GM23338 (cell line): ENCODE measurements around the gene FARP1. TPM values are rescaled to one million over a fixed set of nuclear protein-coding genes. Genes with fewer than 3 reads are reported as not detected.

Experiments
- ATAC-seq: fragments of 200-7000 bp; cut with Tn5 transposase; 3 replicates; pipeline ENCODE4 v1.9.1; 2020
- DNase-seq: peaks from one replicate; pipeline ENCODE4 v3.0.0-alpha.2; 2015; ENCODE audit warnings: low spot score
- H2AFZ ChIP-seq: fragments of 200-600 bp; sonication (generic); 2 replicates; pipeline ENCODE4 v1.8.0; 2016; ENCODE audit warnings: antibody characterized with exemption, mild to moderate bottlenecking, moderate library complexity
- H3F3A ChIP-seq: fragments of 200-600 bp; sonication (generic); replicated peaks from 2 replicates; pipeline ENCODE4 v1.8.0; 2017; ENCODE audit warnings: antibody characterized with exemption, mixed run types, low read depth
- H3K27ac ChIP-seq: fragments of 200-600 bp; sonication (generic); 2 replicates; pipeline ENCODE4 v1.6.1; 2016; ENCODE audit warnings: low read depth
- H3K27me3 ChIP-seq: fragments of 200-600 bp; sonication (generic); 2 replicates; pipeline ENCODE4 v1.8.0; 2016; ENCODE audit warnings: mild to moderate bottlenecking, mixed run types, moderate library complexity; ENCODE audit not compliant: insufficient read depth
- H3K36me3 ChIP-seq: fragments of 200-600 bp; sonication (generic); 2 replicates; pipeline ENCODE4 v1.8.0; 2016; ENCODE audit warnings: mild to moderate bottlenecking; ENCODE audit not compliant: insufficient read depth
- H3K4me1 ChIP-seq: fragments of 200-600 bp; sonication (generic); 2 replicates; pipeline ENCODE4 v1.8.0; 2016; ENCODE audit warnings: mild to moderate bottlenecking, moderate library complexity; ENCODE audit not compliant: insufficient read depth
- H3K4me2 ChIP-seq: fragments of 200-600 bp; sonication (generic); 2 replicates; pipeline ENCODE4 v1.7.1; 2017; ENCODE audit warnings: mixed run types
- H3K4me3 ChIP-seq: fragments of 200-600 bp; sonication (generic); 2 replicates; pipeline ENCODE4 v1.6.1; 2016; ENCODE audit warnings: mixed run types
- H3K79me2 ChIP-seq: fragments of 200-600 bp; sonication (generic); replicated peaks from 2 replicates; pipeline ENCODE4 v1.8.0; 2017; ENCODE audit warnings: mild to moderate bottlenecking; ENCODE audit not compliant: insufficient read depth
- H3K9me2 ChIP-seq: fragments of 200-600 bp; sonication (generic); 2 replicates; pipeline ENCODE4 v1.8.0; 2017; ENCODE audit not compliant: insufficient read depth
- H4K20me1 ChIP-seq: fragments of 200-600 bp; sonication (generic); replicated peaks from 2 replicates; pipeline ENCODE4 v1.8.0; 2017; ENCODE audit warnings: mild to moderate bottlenecking; ENCODE audit not compliant: insufficient read depth
- H3K27ac Mint-ChIP-seq: 2 replicates; pipeline ENCODE4 v1.8.0; 2020; ENCODE audit warnings: inconsistent platforms, mild to moderate bottlenecking, moderate library complexity, mixed read lengths
- H3K27me3 Mint-ChIP-seq: 3 replicates; pipeline ENCODE4 v1.8.0; 2022; ENCODE audit warnings: low read depth, mild to moderate bottlenecking, moderate library complexity, mixed read lengths, inconsistent platforms; ENCODE audit not compliant: insufficient read depth, poor library complexity
- H3K36me3 Mint-ChIP-seq: 3 replicates; pipeline ENCODE4 v1.8.0; 2021; ENCODE audit warnings: low read depth, mild to moderate bottlenecking, inconsistent platforms, moderate library complexity, mixed read lengths
- H3K4me1 Mint-ChIP-seq: 3 replicates; pipeline ENCODE4 v1.8.0; 2020; ENCODE audit warnings: mild to moderate bottlenecking, inconsistent platforms, mixed read lengths
- H3K4me3 Mint-ChIP-seq: 3 replicates; pipeline ENCODE4 v1.8.0; 2021; ENCODE audit warnings: moderate library complexity, mild to moderate bottlenecking, inconsistent platforms, mixed read lengths
- H3K9me3 Mint-ChIP-seq: 3 replicates; pipeline ENCODE4 v1.8.0; 2020; ENCODE audit warnings: moderate library complexity, mild to moderate bottlenecking, inconsistent platforms, mixed read lengths
- CREB1 ChIP-seq: fragments of 250-450 bp; sonication (Bioruptor Pico); IDR thresholded peaks from 2 replicates; pipeline ENCODE4 v1.5.0; 2020; ENCODE audit warnings: low read depth, mild to moderate bottlenecking, moderate library complexity
- JUNB ChIP-seq: IDR thresholded peaks from one replicate; pipeline ENCODE4 v1.6.1; 2016; ENCODE audit warnings: antibody characterized with exemption; ENCODE audit not compliant: unreplicated experiment
- STAT1 ChIP-seq: IDR thresholded peaks from one replicate; pipeline ENCODE4 v1.6.1; 2016; ENCODE audit warnings: antibody characterized with exemption; ENCODE audit not compliant: unreplicated experiment
- ZNF114 ChIP-seq: fragments of 250-450 bp; sonication (Bioruptor Pico); IDR thresholded peaks from 2 replicates; pipeline ENCODE4 v1.5.0; 2020; ENCODE audit warnings: mild to moderate bottlenecking, moderate library complexity
- polyA plus RNA-seq: library from polyadenylated mRNA; unstranded; fragments of >200 nt; fragmentation: Nextera tagmentation; extraction: Ambion mirVana; gene quantifications from 2 replicates; pipeline ENCODE4 v1.2.1, GENCODE V29; 2016
- total RNA-seq: library from RNA; depleted of rRNA; stranded (reverse); fragments of >200 nt; shearing (Covaris generic); gene quantifications from 2 replicates; pipeline ENCODE4 v1.2.3, GENCODE V29; 2014
- TF ChIP-seq, protein P1 (sequence below): fragments of 250-450 bp; sonication (Bioruptor Pico); IDR thresholded peaks from 2 replicates; pipeline ENCODE4 v1.5.0; 2020; ENCODE audit warnings: mild to moderate bottlenecking, moderate library complexity
- TF ChIP-seq, protein P2 (sequence below), 2 experiments: fragments of 200-600 bp in 1 of 2; sonication (generic) in 1 of 2; conservative IDR thresholded peaks; 2 replicates each; pipeline versions ENCODE4 v1.5.1 to v1.6.1; 2016 to 2017; ENCODE audit warnings: antibody characterized with exemption in 2 of 2, low read depth in 2 of 2, mild to moderate bottlenecking in 2 of 2, moderate library complexity in 1 of 2

The FARP1 gene
- total and polyA plus RNA-seq, 2 experiments from 2014 or later = 53.6 to 82.5 TPM

DNA sequence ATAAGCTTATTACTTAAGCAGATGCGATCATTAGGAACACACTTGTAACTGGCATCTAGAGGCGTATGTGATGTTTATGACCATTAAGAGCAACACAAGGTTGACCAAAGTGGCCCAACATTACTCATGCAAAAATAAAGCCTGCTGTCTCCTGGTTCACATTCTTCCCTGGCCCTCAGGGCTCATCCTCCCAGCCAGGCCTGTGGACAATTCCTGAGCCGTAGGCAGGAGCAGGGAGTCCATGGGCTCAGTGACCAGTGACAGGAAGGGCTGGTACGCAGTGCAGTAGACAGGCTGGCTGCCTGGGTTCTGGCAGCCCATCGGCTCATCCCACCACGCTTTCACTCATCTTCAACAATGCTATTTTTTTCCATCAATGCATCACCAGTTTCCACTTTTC lies 328.0 kb downstream of the FARP1 start:
- TF ChIP-seq CREB1 (CRISPR knock-in tag) (no peak), ZNF114 (CRISPR knock-in tag) (no peak)
- TF ChIP-seq, protein P1, sequence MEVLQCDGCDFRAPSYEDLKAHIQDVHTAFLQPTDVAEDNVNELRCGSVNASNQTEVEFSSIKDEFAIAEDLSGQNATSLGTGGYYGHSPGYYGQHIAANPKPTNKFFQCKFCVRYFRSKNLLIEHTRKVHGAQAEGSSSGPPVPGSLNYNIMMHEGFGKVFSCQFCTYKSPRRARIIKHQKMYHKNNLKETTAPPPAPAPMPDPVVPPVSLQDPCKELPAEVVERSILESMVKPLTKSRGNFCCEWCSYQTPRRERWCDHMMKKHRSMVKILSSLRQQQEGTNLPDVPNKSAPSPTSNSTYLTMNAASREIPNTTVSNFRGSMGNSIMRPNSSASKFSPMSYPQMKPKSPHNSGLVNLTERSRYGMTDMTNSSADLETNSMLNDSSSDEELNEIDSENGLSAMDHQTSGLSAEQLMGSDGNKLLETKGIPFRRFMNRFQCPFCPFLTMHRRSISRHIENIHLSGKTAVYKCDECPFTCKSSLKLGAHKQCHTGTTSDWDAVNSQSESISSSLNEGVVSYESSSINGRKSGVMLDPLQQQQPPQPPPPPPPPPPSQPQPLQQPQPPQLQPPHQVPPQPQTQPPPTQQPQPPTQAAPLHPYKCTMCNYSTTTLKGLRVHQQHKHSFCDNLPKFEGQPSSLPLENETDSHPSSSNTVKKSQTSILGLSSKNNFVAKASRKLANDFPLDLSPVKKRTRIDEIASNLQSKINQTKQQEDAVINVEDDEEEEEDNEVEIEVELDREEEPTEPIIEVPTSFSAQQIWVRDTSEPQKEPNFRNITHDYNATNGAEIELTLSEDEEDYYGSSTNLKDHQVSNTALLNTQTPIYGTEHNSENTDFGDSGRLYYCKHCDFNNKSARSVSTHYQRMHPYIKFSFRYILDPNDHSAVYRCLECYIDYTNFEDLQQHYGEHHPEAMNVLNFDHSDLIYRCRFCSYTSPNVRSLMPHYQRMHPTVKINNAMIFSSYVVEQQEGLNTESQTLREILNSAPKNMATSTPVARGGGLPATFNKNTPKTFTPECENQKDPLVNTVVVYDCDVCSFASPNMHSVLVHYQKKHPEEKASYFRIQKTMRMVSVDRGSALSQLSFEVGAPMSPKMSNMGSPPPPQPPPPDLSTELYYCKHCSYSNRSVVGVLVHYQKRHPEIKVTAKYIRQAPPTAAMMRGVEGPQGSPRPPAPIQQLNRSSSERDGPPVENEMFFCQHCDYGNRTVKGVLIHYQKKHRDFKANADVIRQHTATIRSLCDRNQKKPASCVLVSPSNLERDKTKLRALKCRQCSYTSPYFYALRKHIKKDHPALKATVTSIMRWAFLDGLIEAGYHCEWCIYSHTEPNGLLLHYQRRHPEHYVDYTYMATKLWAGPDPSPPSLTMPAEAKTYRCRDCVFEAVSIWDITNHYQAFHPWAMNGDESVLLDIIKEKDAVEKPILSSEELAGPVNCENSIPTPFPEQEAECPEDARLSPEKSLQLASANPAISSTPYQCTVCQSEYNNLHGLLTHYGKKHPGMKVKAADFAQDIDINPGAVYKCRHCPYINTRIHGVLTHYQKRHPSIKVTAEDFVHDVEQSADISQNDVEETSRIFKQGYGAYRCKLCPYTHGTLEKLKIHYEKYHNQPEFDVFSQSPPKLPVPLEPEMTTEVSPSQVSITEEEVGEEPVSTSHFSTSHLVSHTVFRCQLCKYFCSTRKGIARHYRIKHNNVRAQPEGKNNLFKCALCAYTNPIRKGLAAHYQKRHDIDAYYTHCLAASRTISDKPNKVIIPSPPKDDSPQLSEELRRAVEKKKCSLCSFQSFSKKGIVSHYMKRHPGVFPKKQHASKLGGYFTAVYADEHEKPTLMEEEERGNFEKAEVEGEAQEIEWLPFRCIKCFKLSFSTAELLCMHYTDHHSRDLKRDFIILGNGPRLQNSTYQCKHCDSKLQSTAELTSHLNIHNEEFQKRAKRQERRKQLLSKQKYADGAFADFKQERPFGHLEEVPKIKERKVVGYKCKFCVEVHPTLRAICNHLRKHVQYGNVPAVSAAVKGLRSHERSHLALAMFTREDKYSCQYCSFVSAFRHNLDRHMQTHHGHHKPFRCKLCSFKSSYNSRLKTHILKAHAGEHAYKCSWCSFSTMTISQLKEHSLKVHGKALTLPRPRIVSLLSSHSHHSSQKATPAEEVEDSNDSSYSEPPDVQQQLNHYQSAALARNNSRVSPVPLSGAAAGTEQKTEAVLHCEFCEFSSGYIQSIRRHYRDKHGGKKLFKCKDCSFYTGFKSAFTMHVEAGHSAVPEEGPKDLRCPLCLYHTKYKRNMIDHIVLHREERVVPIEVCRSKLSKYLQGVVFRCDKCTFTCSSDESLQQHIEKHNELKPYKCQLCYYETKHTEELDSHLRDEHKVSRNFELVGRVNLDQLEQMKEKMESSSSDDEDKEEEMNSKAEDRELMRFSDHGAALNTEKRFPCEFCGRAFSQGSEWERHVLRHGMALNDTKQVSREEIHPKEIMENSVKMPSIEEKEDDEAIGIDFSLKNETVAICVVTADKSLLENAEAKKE (CRISPR knock-in tag) = no peak
- H3K9me2 ChIP-seq = no peaks in the 10 kb centered on the region
- DNase-seq (no peak), ATAC-seq (no peak)
- H3K36me3 Mint-ChIP-seq = peaks cover 48% of the 10 kb centered on the region
- no peak overlapping the region for H3K4me3 ChIP-seq
- no peak overlapping the region for H3K27ac Mint-ChIP-seq
- H3K4me2 ChIP-seq = no peak overlapping the region
- peaks cover 61% of the 10 kb centered on the region for H3K79me2 ChIP-seq
- H3K4me1 Mint-ChIP-seq = peaks cover 27% of the 10 kb centered on the region
- no peaks in the 10 kb centered on the region for H3F3A ChIP-seq
- no peaks in the 10 kb centered on the region for H3K9me3 Mint-ChIP-seq
- peaks cover 7% of the 10 kb centered on the region; the same call in 1 of the 2 replicates for H3K4me1 ChIP-seq
- peaks cover 5% of the 10 kb centered on the region for H3K36me3 ChIP-seq
- no peak overlapping the region for H3K4me3 Mint-ChIP-seq
- H3K27me3 Mint-ChIP-seq = peaks cover 4% of the 10 kb centered on the region
- H3K27ac ChIP-seq = 0 out of 2 replicates have a peak overlapping the region, but pooled peaks have one; percentile 32
- H4K20me1 ChIP-seq = peaks cover 23% of the 10 kb centered on the region
- no peaks in the 10 kb centered on the region for H3K27me3 ChIP-seq
- no peak overlapping the region for H2AFZ ChIP-seq

DNA sequence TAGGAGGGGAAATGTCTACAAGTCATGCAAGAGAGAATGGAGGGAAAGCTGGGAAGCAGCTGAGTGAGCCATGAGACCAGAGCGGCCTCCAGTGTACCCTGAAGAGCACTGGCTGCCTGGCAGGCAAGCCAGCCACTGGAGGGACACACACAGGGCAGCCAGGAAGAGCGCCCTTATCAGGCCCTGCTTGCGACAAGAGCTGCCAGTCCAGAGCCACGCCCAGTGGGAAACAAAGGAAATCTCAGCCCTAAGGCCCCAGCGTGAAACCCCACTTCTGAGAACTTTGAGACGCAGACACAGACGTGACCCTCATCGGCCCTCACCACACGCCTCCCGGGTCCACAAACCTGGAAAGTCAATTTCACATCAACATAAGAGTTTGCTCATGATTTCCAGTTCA lies 329.0 kb downstream of the FARP1 start:
- Mint-ChIP-seq H3K9me3 (no peaks in the 10 kb centered on the region), H3K36me3 (peaks cover 42% of the 10 kb centered on the region), H3K27me3 (peaks cover 2% of the 10 kb centered on the region), H3K27ac (no peak overlapping the region), H3K4me3 (no peak overlapping the region), H3K4me1 (peaks cover 32% of the 10 kb centered on the region)
- H3K27ac ChIP-seq = no peak overlapping the region
- DNase-seq = no peak
- no peaks in the 10 kb centered on the region; the same call in 1 of the 2 replicates for H3F3A ChIP-seq
- H4K20me1 ChIP-seq = peaks cover 26% of the 10 kb centered on the region
- H3K36me3 ChIP-seq = no peaks in the 10 kb centered on the region; the same call in 1 of the 2 replicates
- H2AFZ ChIP-seq = no peak overlapping the region
- ATAC-seq = no peak
- peaks cover 58% of the 10 kb centered on the region for H3K79me2 ChIP-seq
- no peaks in the 10 kb centered on the region for H3K27me3 ChIP-seq
- TF ChIP-seq, protein P2, sequence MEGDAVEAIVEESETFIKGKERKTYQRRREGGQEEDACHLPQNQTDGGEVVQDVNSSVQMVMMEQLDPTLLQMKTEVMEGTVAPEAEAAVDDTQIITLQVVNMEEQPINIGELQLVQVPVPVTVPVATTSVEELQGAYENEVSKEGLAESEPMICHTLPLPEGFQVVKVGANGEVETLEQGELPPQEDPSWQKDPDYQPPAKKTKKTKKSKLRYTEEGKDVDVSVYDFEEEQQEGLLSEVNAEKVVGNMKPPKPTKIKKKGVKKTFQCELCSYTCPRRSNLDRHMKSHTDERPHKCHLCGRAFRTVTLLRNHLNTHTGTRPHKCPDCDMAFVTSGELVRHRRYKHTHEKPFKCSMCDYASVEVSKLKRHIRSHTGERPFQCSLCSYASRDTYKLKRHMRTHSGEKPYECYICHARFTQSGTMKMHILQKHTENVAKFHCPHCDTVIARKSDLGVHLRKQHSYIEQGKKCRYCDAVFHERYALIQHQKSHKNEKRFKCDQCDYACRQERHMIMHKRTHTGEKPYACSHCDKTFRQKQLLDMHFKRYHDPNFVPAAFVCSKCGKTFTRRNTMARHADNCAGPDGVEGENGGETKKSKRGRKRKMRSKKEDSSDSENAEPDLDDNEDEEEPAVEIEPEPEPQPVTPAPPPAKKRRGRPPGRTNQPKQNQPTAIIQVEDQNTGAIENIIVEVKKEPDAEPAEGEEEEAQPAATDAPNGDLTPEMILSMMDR (conservative IDR thresholded peaks at IDR 0.05; ENCODE audit: low read depth in 2 of 2) = no peak
- TF ChIP-seq JUNB (no peak), STAT1 (no peak), CREB1 (CRISPR knock-in tag) (no peak)
- no peaks in the 10 kb centered on the region for H3K9me2 ChIP-seq
- no peak overlapping the region for H3K4me2 ChIP-seq
- H3K4me3 ChIP-seq = no peak overlapping the region
- peaks cover 15% of the 10 kb centered on the region for H3K4me1 ChIP-seq
